ENCODE data around the gene NEDD9. TPM values are rescaled to one million over a fixed set of nuclear protein-coding genes. Genes with fewer than 3 reads are reported as not detected.

The NEDD9 gene
- total and polyA plus RNA-seq, 2 of the 13 experiments (the other 11 are each of a cell fraction or from before 2014, with no cell fraction given), result 27.1 to 389 TPM

GRCh38 chr6:11172501-11173327 lies 59.8 kb downstream of the NEDD9 start (continued):
- no peak for TF ChIP-seq ZNF280D (CRISPR knock-in tag; IDR thresholded peaks at IDR 0.05)
- no peak for TF ChIP-seq HDAC6 (IDR thresholded peaks at IDR 0.05; ENCODE audit: low read depth, low read length)
- no peak for TF ChIP-seq ISX (CRISPR knock-in tag; conservative IDR thresholded peaks at IDR 0.05)
- peak; percentile 74 for TF ChIP-seq ZNF792 (CRISPR knock-in tag; IDR thresholded peaks at IDR 0.05)
- TF ChIP-seq ZNF614 (CRISPR knock-in tag; IDR thresholded peaks at IDR 0.05; ENCODE audit: borderline replicate concordance), result no peak; the same call in 1 of the 2 replicates
- TF ChIP-seq PHF20 (CRISPR knock-in tag; IDR thresholded peaks at IDR 0.05), result no peak
- TF ChIP-seq, protein P1, sequence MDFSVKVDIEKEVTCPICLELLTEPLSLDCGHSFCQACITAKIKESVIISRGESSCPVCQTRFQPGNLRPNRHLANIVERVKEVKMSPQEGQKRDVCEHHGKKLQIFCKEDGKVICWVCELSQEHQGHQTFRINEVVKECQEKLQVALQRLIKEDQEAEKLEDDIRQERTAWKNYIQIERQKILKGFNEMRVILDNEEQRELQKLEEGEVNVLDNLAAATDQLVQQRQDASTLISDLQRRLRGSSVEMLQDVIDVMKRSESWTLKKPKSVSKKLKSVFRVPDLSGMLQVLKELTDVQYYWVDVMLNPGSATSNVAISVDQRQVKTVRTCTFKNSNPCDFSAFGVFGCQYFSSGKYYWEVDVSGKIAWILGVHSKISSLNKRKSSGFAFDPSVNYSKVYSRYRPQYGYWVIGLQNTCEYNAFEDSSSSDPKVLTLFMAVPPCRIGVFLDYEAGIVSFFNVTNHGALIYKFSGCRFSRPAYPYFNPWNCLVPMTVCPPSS (IDR thresholded peaks at IDR 0.05), result no peak
- TF ChIP-seq YY1 (IDR thresholded peaks at IDR 0.05; ENCODE audit: insufficient read depth, insufficient replicate concordance, low read depth, low read length), result peak; percentile 29
- TF ChIP-seq ZNF567 (CRISPR knock-in tag; IDR thresholded peaks at IDR 0.05; ENCODE audit: borderline replicate concordance), result no peak
- no peak for TF ChIP-seq ZSCAN30 (CRISPR knock-in tag; IDR thresholded peaks at IDR 0.05)
- TF ChIP-seq RCOR2 (CRISPR knock-in tag; IDR thresholded peaks at IDR 0.05), result peak; percentile 34; the same call in 1 of the 2 replicates
- TF ChIP-seq NFYB (CRISPR knock-in tag; IDR thresholded peaks at IDR 0.05), result no peak
- no peak for TF ChIP-seq ZNF432 (CRISPR knock-in tag; IDR thresholded peaks at IDR 0.05; ENCODE audit: borderline replicate concordance)
- no peak for TF ChIP-seq REST (IDR thresholded peaks at IDR 0.05; ENCODE audit: borderline replicate concordance in 1 of 2, low read depth in 1 of 2, low read length in 2 of 2)
- TF ChIP-seq ZBTB42 (CRISPR knock-in tag; IDR thresholded peaks at IDR 0.05), result no peak
- no peak for TF ChIP-seq NR2C2 (CRISPR knock-in tag; IDR thresholded peaks at IDR 0.05; ENCODE audit: borderline replicate concordance)
- no peak for TF ChIP-seq ZNF772 (CRISPR knock-in tag; IDR thresholded peaks at IDR 0.05)
- no peak for TF ChIP-seq GLI4 (CRISPR knock-in tag; IDR thresholded peaks at IDR 0.05; ENCODE audit: borderline replicate concordance)
- TF ChIP-seq ZNF549 (CRISPR knock-in tag; IDR thresholded peaks at IDR 0.05), result no peak
- TF ChIP-seq RFXANK (CRISPR knock-in tag; IDR thresholded peaks at IDR 0.05), result 0 out of 2 replicates have a peak, but pooled peaks have one; percentile 31
- no peak for TF ChIP-seq HCFC1 (IDR thresholded peaks at IDR 0.05; ENCODE audit: low read depth, low read length)
- TF ChIP-seq PTBP1 (IDR thresholded peaks at IDR 0.05; ENCODE audit: low read depth, low read length, poor library complexity, severe bottlenecking), result no peak
- TF ChIP-seq ZNF121 (CRISPR knock-in tag; IDR thresholded peaks at IDR 0.05), result no peak

All from HepG2 (cell line).